B cell (primary cell): ENCODE data around the gene TBC1D4. TPM values are rescaled to one million over a fixed set of nuclear protein-coding genes. Genes with fewer than 3 reads are reported as not detected.

ENCODE experiments used
- ATAC-seq: fragments of 200-7000 bp; cut with Tn5 transposase; one replicate; pipeline ENCODE4 v1.10.0; 2021; ENCODE audit warnings: low read depth, mild to moderate bottlenecking, moderate number of reproducible peaks, moderate library complexity
- CTCF ChIA-PET: fragments of 350-600 bp; sonication (Branson Sonifier 250); formaldehyde crosslinking; loops from one replicate; lab custom pipeline; 2021; ENCODE audit warnings: antibody characterized with exemption, inconsistent platforms; lab: Charles Lee
- POLR2A ChIA-PET: fragments of 350-600 bp; sonication (Branson Sonifier 250); formaldehyde crosslinking; loops from one replicate; lab custom pipeline; 2021; ENCODE audit warnings: antibody characterized with exemption; lab: Charles Lee
- DNase-seq: peaks from one replicate; pipeline ENCODE4 v3.0.0; 2013
- H2AFZ ChIP-seq: 2 replicates; pipeline ENCODE4 v1.6.1; 2012; ENCODE audit warnings: mild to moderate bottlenecking, low read depth, low read length; ENCODE audit not compliant: insufficient read depth, poor library complexity, severe bottlenecking
- H3K27ac ChIP-seq, 2 donors: 1 replicate in 1 of 2; 2 replicates in 1 of 2; pipeline ENCODE4 v1.5.1; 2012 to 2013; ENCODE audit warnings: low read length in 2 of 2, mild to moderate bottlenecking in 2 of 2, moderate library complexity in 1 of 2
- H3K27me3 ChIP-seq, 4 experiments: fragments of 200-600 bp in 1 of 4; sonication (generic) in 1 of 4; replicated peaks in 1 of 4; 1 replicate in 2 of 4; 2 replicates in 2 of 4; pipeline versions ENCODE4 v1.6.1 to v1.7.0; 2013 to 2016; ENCODE audit warnings: low read length in 3 of 4, mild to moderate bottlenecking in 2 of 4, mixed read lengths in 1 of 4, moderate library complexity in 1 of 4; ENCODE audit not compliant: insufficient read depth in 4 of 4, control insufficient read depth in 3 of 4; ENCODE audit errors: control extremely low read depth in 1 of 4
- H3K36me3 ChIP-seq, 2 experiments: replicated peaks in 1 of 2; 1 replicate in 1 of 2; 2 replicates in 1 of 2; pipeline versions ENCODE4 v1.6.1 to v1.7.1; 2013; ENCODE audit warnings: low read length in 1 of 2; ENCODE audit not compliant: insufficient read depth in 2 of 2, control insufficient read depth in 1 of 2; ENCODE audit errors: control extremely low read depth in 1 of 2, extremely low read depth in 1 of 2
- H3K4me1 ChIP-seq, 2 donors: fragments of 200-600 bp in 1 of 2; sonication (generic) in 1 of 2; 1 replicate in 1 of 2; 2 replicates in 1 of 2; pipeline versions ENCODE4 v1.5.1 to v1.6.1; 2013 to 2017; ENCODE audit warnings: low read length in 2 of 2; ENCODE audit not compliant: control insufficient read depth in 2 of 2, insufficient read depth in 2 of 2
- H3K4me2 ChIP-seq: replicated peaks from 2 replicates; pipeline ENCODE3; 2012; ENCODE audit warnings: mild to moderate bottlenecking, low read depth, low read length; ENCODE audit not compliant: poor library complexity, severe bottlenecking
- H3K4me3 ChIP-seq, 5 experiments: fragments of 200-600 bp in 1 of 5; sonication (generic) in 1 of 5; 1 replicate in 3 of 5; 2 replicates in 2 of 5; pipeline versions ENCODE4 v1.5.1 to v1.7.0; 2011 to 2016; ENCODE audit warnings: low read length in 4 of 5, mild to moderate bottlenecking in 4 of 5, low read depth in 2 of 5, control low read depth in 1 of 5, moderate library complexity in 1 of 5; ENCODE audit not compliant: insufficient read depth in 1 of 5; ENCODE audit errors: control extremely low read depth in 1 of 5, extremely low read depth in 1 of 5
- H3K79me2 ChIP-seq: fragments of 200-600 bp; sonication (generic); one replicate; pipeline ENCODE4 v1.6.0; 2016; ENCODE audit warnings: low read length; ENCODE audit not compliant: control insufficient read depth, insufficient read depth
- H3K9ac ChIP-seq: fragments of 200-600 bp; sonication (generic); 2 replicates; pipeline ENCODE4 v1.6.1; 2017; ENCODE audit warnings: mild to moderate bottlenecking, low read length, moderate library complexity
- H3K9me3 ChIP-seq, 3 donors: one replicate each; pipeline versions ENCODE4 v1.6.1 to v1.7.1; 2013; ENCODE audit warnings: low read length in 2 of 3; ENCODE audit not compliant: control insufficient read depth in 2 of 3, insufficient read depth in 1 of 3; ENCODE audit errors: control extremely low read depth in 1 of 3
- H4K20me1 ChIP-seq: 2 replicates; pipeline ENCODE4 v1.6.0; 2012; ENCODE audit warnings: mild to moderate bottlenecking, low read length; ENCODE audit not compliant: insufficient read depth, control insufficient read depth, poor library complexity, severe bottlenecking
- H3K27ac Mint-ChIP-seq: one replicate; pipeline ENCODE4 v1.8.0; 2021; ENCODE audit warnings: mixed read lengths
- H3K27me3 Mint-ChIP-seq: one replicate; pipeline ENCODE4 v1.8.0; 2021; ENCODE audit warnings: mixed read lengths
- H3K4me1 Mint-ChIP-seq: one replicate; pipeline ENCODE4 v1.8.0; 2021; ENCODE audit warnings: mixed read lengths
- H3K4me3 Mint-ChIP-seq: one replicate; pipeline ENCODE4 v1.8.0; 2021; ENCODE audit warnings: mixed read lengths
- H3K9me3 Mint-ChIP-seq: one replicate; pipeline ENCODE4 v1.8.0; 2022; ENCODE audit warnings: mixed read lengths; ENCODE audit not compliant: insufficient read depth
- EZH2 ChIP-seq: IDR thresholded peaks from 2 replicates; pipeline ENCODE4 v1.6.1; 2012; ENCODE audit warnings: borderline replicate concordance, low read depth, mild to moderate bottlenecking, moderate library complexity, low read length; ENCODE audit not compliant: insufficient read depth, poor library complexity, severe bottlenecking
- WGBS: methylation state at CpG from one replicate; pipeline ENCODE4 v1.1.5; 2013; ENCODE audit warnings: missing lambda C conversion rate; ENCODE audit not compliant: insufficient coverage; 5-methylcytosine and 5-hydroxymethylcytosine counted together
- intact Hi-C: fragments of 100-400 bp; cut with micrococcal nuclease; formaldehyde crosslinking; loops from one replicate; pipeline ENCODE4 v1.10.0; 2022
- polyA plus RNA-seq: library from polyadenylated mRNA; depleted of rRNA; stranded (reverse); fragments of >200 nt; gene quantifications from 2 replicates; pipeline ENCODE4 v1.2.3, GENCODE V29; 2012
- total RNA-seq, 2 donors: library from RNA; stranded (reverse); fragments of 120-200 nt in 1 of 2; gene quantifications; 1 replicate in 1 of 2; 2 replicates in 1 of 2; pipeline versions ENCODE4 v1.2.3 to v1.2.4, GENCODE V29; 2013 to 2022
- TF ChIP-seq, protein P1 (sequence below): fragments of 200-600 bp; IDR thresholded peaks from one replicate; pipeline ENCODE4 v1.8.0; 2022; ENCODE audit warnings: antibody characterized with exemption, mild to moderate bottlenecking

Gene TBC1D4
- total and polyA plus RNA-seq, 2 donors (not counting 1 experiment from before 2014, with no cell fraction given), result 1.6 to 3.5 TPM

DNA sequence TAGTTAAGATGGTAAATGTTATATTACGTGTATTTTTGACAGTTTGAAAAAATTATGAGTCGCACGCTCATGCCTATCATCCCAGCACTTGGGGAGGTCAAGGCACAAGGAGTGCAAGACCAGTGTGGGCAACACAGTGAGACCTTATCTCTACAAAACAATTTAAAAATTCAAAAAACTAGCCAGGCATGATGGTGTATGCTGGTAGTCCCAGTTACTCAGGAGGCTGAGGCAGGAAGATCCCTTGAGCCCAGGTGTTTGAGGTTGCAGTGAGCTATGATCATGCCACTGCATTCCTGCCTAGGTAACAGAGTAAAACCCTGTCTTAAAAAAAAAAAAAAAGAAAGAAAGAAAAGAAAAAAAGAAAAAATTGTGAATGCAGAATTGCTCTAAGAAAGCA, 58.0 kb downstream of the TBC1D4 start:
- Histone ChIP-seq H4K20me1 (no peaks in the 10 kb centered on the region), H3K36me3 (no peaks in the 10 kb centered on the region), H3K27me3 (peaks cover 0 to 10% (median 0%) of the 10 kb centered on the region in 4 experiments), H3K79me2 (no peaks in the 10 kb centered on the region), H3K9ac (no peak overlapping the region), H2AFZ (no peak overlapping the region), H3K27ac (no peak overlapping the region), H3K4me1 (peaks cover 0 to 9% of the 10 kb centered on the region in 2 donors), H3K4me3 (no peak overlapping the region), H3K4me2 (no peak overlapping the region), H3K9me3 (no peaks in the 10 kb centered on the region)
- intact Hi-C loops, result no loop called here
- TF ChIP-seq, protein P1, sequence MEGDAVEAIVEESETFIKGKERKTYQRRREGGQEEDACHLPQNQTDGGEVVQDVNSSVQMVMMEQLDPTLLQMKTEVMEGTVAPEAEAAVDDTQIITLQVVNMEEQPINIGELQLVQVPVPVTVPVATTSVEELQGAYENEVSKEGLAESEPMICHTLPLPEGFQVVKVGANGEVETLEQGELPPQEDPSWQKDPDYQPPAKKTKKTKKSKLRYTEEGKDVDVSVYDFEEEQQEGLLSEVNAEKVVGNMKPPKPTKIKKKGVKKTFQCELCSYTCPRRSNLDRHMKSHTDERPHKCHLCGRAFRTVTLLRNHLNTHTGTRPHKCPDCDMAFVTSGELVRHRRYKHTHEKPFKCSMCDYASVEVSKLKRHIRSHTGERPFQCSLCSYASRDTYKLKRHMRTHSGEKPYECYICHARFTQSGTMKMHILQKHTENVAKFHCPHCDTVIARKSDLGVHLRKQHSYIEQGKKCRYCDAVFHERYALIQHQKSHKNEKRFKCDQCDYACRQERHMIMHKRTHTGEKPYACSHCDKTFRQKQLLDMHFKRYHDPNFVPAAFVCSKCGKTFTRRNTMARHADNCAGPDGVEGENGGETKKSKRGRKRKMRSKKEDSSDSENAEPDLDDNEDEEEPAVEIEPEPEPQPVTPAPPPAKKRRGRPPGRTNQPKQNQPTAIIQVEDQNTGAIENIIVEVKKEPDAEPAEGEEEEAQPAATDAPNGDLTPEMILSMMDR, result no peak
- no peak for TF ChIP-seq EZH2
- DNase-seq (no peak), ATAC-seq (no peak)
- Mint-ChIP-seq H3K4me1 (peaks cover 14% of the 10 kb centered on the region), H3K9me3 (no peaks in the 10 kb centered on the region), H3K4me3 (no peak overlapping the region), H3K27ac (no peak overlapping the region), H3K27me3 (peaks cover 43% of the 10 kb centered on the region)
- ChIA-PET POLR2A (no interaction called here), CTCF (no interaction called here)
- WGBS, result no CpG with 5 or more reads among the region's 3 CpGs

DNA sequence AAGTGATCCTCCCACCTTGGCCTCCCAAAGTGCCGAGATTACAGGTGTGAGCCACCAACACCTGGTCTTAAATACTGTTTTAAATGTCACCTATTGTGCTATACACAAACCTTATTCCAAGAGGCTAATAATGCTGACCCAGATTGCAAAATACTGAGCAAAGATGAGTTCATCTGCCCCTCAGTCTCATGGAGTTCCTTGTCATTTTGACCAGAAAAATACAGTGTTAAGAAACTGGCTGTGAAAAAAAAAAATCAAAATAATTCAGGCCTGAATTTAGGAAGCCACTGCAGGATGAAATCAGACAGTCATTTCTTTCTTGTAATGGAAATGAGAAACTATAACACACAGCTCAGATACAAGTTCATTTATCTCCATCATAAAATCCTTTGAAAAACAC, 59.9 kb downstream of the TBC1D4 start:
- Histone ChIP-seq H3K27ac (no peak overlapping the region), H3K4me1 (peaks cover 0 to 9% of the 10 kb centered on the region in 2 donors), H3K79me2 (no peaks in the 10 kb centered on the region), H3K4me3 (no peak overlapping the region), H2AFZ (no peak overlapping the region), H3K27me3 (peaks cover 0 to 10% (median 0%) of the 10 kb centered on the region in 4 experiments), H4K20me1 (no peaks in the 10 kb centered on the region), H3K9me3 (no peaks in the 10 kb centered on the region), H3K9ac (no peak overlapping the region), H3K4me2 (no peak overlapping the region), H3K36me3 (no peaks in the 10 kb centered on the region)
- no CpG with 5 or more reads among the region's 1 CpG for WGBS
- ChIA-PET POLR2A (no interaction called here), CTCF (no interaction called here)
- ATAC-seq (no peak), DNase-seq (no peak)
- TF ChIP-seq, protein P1, result no peak
- no peak for TF ChIP-seq EZH2
- no peak overlapping the region for H3K4me3 Mint-ChIP-seq
- peaks cover 32% of the 10 kb centered on the region for H3K27me3 Mint-ChIP-seq
- no peaks in the 10 kb centered on the region for H3K9me3 Mint-ChIP-seq
- no peak overlapping the region for H3K27ac Mint-ChIP-seq
- peaks cover 14% of the 10 kb centered on the region for H3K4me1 Mint-ChIP-seq
- intact Hi-C loops, result no loop called here
